NCI-H1417 treated with DMSO at 0.1 percent for 48 hours (cell line): ENCODE data around the gene KCTD18.

Source experiments
- DNase-seq: peaks from one replicate; lab custom pipeline; 2025; lab: John Stamatoyannopoulos, UW

KCTD18 gene

DNA sequence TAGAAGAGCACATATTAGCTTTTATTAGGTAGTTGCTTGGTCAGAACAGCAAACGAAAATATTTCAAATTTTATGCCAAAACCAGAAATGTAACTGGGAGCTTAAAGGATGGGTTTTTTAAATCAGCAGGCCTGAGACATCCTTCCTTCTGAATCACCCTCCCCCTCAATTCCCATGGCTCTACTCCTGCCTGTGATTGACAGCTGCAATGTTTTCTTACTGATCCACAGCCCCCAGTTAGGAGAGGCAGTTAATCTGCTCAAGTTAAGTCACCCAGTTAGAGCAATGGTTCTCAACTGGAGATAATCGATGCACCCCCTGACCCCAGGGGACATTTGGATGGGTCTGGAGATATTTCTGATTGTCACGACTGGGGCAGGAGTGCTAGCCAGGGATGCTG is 24.9 kb downstream of the KCTD18 start:
- no peak for DNase-seq

DNA sequence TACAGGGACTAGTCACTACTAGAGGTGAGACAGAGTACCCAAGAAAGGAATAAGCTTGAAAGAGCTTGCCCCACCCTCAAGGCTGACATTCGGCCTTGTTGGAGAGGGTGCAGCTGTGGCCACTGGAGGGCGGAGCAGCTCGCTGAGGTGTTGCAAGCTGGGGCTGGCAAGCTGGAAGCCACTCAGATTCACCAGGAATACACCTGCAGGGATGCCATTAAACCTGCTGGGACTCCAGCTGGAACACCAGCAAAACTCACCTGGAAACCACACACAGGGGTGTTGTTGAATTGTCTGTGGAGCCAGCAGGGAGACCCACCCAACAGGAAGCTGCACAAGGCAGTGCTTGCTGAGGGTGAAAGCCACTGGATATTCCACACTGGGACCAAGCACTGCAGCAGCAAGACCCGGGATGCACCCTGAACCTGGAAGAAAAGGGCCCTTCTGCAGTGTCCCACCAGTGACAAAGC is 26.1 kb downstream of the KCTD18 start:
- no peak for DNase-seq

DNA sequence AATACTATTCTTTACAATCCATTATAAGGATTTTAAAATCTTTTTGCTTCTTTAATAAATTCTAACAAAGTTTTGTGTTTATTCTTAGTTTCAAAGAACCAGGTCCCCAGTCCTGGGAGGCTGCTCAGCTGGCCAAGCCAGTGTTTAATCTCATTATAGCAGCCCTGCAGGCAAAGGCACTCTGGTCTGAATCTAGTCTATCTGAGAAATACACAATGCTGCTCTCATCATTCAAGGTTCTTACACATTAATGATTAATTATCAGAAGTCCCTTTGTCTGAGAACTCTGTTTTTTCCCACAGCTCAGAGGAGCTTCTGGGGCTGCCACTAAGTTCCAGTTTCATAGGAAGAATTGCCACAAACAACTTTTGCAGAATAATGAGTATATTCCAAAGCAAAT is 27.7 kb downstream of the KCTD18 start:
- no peak for DNase-seq

DNA sequence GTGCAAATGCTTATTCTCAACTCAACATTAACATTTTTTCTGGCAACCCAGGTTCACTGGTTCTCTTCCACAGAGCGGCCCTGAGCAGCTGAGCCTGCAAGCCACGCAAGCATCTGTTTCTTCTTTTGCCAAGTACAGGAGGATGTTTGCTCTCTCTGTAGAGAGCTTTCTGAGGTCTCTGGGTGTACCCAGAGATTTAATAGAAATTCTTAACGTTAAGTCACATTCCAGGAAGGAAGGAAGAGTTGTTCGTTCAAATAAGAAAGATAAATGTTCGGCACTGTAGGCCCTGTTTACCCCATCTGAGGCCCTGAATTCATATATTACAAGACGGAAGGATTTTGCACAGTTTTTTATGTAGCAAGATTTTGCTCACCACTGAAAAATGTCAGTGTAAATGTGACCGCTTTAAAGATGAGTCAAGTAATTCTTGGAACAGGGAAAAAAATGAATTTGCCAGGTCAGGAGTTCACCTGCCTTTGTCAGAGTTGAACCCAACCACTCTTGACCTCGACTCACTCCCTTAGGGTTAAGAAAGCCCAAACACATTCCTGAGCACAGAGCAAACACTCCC is 30.1 kb downstream of the KCTD18 start:
- no peak for DNase-seq

DNA sequence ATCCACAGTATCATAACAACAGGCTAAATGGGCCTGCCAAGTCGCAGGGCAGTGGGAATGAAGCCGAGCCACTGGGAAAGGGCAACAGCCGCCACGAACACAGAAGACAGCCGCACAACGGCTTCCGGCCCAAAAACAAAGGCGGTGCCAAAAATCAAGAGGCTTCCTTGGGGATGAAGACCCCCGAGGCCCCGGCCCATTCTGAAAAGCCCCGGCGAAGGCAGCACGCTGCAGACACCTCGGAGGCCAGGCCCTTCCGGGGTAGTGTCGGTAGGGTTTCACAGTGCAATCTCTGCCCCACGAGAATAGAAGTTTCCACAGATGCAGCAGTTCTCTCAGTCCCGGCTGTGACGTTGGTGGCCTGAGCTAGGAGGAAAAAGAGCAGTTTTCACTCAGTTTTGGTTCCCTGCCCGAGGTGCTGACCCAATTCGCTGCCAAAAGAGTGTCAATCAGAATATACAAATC is 32.2 kb downstream of the KCTD18 start:
- no peak for DNase-seq

DNA sequence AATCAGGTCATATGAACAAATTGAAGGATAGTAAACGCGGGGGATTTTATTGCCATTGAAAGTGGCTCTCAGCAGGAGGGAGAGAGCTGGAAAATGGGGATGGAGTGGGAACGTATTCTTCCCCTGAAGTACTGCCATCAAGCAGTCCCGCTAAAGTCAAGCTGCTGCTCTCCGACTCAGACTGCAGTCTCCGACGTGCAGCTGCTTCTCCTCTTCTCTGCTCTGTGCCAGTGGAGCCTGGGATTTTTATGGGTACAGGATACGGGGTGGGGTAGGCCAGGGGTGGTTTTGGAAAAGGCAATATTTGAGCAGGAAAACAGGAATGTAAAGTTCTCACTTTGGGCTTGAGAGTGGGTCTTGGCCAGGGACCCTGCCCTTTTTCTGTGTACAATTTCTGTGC is 33.0 kb downstream of the KCTD18 start:
- no peak for DNase-seq

DNA sequence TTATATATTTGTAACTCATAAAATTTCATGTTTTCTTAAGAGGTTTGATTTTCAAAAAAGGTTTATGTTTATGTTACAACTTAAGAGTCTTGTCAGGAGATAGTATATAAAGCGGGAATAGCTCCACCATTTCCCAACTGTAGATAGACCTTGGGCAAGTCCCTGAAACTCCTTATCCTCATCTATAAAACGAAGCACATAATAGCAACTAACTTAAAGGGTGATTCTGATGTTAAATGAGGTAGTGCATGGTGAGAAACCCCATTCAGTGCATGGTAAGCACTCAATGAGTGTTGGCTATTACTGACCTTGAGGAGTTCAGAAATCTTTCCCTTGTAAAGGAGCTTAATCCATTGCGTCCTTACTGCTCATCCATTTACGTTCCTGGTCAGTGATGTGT is 34.1 kb downstream of the KCTD18 start:
- DNase-seq: no peak

DNA sequence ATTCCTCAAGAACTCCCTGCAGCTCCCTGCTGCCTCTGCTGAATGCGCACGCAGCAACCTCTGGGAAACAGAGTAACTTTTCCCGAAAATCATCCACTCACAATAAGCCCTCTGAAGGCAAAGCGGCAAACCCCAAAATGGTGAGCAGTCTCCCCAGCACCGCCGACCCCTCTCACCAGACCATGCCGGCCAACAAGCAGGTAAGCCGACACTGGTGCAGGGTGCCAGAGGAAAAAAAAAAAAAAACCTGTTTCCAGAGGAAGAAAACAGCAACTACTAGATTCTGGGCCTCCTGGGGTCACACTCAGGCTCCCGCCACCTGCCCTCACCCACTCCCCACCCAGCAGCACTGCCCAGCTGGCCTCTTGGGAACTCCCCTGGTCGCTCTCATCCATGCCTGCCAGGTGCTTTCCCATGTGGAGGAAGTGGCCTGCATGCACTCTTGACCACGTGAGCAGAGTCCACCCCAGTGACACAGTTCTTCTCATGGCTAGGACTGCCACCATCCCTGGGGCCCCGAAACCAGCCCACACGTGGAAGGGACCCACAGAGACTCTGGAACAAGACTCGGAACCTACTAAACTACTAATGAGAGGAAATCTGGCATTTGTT is 36.9 kb downstream of the KCTD18 start:
- DNase-seq: no peak

DNA sequence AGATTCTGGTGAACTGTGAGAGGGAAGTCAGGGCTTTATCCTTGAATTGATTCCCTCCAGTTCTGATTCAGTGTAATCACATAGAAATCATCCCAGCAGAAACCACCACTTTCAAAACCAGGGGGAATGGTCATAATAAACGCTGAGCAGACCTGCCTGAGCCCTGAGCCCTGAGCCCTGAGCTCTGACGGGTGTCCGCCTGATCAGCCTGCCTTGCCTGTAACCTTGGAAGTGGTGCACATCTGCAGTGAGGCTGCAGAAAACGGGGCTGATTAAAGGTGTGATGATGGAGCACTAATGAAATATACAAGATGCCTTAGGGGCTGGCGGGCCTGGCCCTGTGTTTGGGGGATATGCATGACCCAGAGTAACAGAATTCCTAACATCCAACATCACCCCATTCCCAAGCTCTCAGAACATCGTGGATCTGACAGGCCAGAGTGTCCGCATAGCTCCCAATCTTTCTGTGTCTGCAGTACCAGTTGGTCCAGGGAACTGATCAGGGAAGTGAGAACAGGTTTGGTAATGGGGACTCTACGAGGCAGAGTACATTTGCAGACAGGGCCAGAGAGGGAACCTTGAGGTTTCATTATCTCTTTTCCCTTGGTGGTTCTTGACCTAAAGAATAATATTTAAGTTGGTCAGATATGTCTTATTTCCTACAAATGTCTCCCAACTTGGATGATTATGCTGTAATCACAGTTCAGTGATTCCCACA is 37.8 kb downstream of the KCTD18 start:
- DNase-seq: no peak

DNA sequence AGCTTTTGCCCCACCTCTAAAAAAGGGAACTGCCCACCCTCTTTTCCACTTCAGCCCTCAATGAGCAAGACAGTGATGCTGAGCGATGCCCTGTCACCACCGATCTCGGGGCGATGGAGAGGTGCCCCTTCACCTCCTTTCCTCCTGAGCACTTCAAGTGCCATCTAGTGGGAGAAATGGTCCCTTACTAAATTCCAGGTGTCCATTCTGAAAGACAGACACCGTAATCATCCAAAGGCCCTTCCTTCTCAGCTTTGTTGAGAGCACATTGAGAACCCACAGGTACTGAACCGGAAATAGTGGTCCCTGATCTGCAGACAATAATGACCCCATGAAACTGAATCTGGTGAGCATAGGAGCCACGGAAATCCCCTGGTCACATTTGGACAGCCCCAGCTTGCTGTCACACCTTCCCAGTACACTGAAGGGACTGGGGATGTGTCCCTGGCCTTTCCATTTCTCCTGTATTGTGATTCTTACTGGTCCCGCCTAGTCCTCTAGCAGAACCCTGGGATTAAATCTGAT is 38.5 kb downstream of the KCTD18 start:
- DNase-seq: no peak

DNA sequence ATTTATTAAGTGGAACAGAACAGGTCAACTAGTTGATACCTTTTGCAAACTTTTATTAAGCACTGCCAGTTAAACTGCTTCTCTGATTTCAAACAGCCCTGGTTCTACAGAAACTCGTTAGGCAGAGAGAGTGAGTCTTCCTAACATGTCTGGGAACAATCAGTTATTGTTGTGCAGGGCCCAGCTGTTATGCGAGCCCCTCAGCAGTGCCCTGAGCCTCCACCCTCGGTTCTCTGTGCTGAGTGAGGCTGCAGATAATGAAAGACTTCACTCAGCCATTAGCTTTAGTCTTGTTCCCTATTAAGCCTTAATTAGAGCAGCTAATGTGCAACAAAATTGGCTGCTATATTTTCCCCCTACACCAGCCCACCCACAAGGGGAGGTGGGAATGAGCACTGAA is 39.6 kb downstream of the KCTD18 start:
- DNase-seq: no peak

DNA sequence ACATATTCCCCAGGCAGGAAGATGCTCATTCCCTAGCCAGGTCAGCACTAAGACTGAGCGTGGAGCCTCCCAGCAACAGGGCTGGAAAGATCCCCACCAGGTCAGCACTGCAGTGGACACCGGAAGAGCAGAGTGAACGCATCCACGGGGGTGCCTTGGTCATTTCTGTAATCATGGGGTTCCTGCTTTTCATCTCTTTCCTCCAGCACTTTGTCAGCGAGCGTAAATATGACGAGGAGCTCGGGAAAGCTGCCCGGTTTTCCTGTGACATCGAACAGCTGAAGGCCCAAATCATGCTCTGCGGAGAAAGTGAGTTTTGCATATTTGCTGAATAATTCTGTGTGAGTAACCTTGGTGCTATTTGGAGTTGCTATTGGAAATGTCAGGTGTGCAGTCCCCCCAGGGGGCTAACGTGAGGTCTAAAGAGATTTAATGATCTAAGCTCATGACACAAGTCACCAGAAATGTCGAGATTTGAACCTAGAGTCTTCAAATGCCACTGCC is 40.1 kb downstream of the KCTD18 start:
- no peak for DNase-seq

DNA sequence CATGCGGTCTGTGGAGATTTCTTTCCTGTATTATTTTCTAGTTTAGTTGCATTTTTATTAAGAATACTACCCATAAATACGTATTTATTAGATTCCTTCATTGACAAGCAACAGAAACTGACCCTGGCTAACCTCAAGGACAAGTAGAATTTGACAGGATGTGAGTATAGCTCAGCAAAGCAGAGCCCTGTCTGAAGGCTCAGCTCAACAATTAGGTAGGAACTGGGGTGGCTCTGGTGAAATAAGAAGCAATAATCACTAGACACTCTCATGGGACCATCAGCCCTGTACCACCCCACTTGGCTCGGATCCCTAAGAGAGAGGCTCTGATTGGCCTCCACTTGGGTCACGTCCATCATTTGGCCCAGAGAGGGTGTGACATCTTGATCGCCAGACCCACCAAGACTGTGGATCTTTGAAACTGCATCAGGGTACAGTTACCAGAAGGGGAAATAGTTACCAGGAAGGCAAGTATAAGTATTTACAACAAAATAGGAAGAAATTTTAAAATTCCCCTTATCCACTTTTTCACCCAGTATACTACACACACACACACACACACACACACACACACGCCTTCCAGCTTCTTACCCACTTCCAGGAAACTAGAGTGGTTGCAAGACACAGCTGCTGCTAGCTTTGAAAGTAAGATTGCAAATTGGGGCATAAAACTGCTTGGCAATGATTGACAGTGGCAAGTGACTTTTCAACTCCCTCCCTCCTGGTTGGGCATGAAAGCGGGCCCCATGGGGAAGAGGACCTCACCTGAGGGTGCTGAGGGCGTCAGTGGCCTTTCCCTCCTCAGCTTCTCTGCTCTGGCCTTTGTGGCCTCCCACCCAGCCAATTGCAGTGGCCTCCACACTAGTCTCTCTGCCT is 41.8 kb downstream of the KCTD18 start:
- no peak for DNase-seq

DNA sequence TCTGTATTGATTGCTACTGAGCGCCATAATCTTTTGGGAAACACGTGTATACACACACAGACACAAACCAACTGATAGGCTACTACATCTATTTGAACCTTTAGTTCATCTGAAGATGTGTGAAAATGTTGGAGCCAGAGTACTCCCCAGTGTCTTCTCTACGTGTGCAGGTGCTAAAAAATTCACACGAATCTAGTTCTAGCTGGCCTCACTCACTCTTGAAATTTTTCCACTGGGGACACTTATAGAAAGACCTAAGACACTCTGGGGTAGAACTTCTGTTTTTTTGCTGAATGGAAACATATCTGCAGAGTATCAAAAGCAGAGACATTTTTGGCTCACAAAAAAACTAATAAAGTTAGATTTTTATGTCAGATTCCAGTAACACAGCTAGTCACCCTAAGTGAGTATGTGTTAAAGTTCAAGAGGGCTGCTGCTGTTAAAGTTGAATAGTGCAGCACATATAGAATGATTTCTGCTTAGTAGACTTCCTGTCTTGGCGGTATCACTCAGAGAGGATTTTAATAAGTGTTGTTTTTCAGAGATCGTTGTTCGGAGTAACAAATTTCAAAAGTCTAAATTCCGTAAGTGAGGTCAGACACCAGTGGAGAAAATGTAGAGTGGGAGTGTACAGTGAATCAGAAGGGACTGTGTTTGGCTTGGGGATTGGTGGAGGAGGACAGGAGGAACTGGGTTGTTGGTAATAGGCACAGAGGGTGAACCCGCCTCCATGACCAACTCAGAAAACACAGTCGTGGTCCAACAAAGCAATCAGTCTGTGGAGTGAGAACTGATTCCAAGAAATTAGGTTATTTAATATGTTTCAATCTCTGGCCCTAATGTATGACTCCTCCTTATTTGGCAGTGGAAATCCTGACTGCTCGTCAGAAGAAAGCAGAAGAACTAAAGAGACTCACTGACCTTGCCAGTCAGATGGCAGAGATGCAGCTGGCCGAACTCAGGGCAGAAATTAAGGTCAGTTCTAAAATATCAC is 43.1 kb downstream of the KCTD18 start:
- no peak for DNase-seq

DNA sequence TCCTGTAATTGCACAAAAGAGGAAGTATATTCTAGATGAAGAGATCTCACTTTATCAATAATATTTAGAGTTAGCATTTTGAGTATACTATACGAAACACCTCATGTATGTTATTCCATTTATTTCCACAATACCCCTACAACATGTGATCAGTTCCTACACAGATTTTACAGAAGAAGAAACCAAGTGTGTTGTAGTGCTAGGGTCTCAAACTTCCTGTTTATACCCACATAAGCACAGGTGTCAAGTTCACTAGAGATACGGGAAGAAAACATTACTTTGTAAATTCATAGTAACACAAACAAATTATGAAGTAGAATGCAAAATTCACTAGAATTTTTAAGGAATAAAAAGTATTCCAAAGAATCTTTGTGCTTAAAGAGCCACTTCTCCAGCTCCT is 46.4 kb downstream of the KCTD18 start:
- no peak for DNase-seq

DNA sequence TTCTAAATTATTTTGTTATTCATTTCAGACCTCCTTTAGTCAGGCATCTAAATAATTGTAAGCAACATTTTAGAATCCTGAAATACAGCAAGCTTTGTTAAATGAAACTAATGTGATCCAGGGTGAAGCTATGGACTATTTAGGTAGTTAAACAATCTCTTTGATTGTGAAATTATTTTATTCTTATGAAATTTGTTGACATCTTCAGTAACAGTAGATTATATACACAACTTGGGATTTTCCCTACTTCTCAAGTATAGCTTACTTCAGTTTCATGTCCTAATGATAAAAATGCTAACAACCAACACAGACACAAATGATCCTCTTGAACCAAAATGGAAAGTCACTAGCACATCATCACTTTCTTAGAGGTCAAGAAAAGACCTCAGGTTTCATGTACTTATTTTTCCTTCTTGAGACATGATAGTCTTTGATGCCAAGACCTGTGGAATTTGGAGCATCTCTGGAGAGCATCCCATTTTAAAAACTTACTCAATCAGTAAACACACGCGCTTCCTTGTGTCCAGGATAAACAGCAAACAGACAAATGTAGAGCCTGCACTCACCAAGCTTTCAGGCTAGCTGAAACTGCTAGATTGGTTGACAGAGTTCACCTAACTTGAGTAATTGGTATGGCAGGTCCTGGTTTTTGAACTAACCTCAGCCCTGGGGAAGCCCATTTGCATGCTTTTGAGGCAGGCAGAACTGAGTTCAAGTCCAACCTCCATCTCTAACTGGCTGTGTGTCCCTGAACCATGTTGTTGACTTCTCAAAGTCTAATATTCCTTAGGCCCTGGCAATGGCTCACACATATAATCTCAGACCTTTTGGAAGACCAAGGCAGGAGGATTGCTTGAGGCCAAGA is 47.8 kb downstream of the KCTD18 start:
- DNase-seq: no peak

DNA sequence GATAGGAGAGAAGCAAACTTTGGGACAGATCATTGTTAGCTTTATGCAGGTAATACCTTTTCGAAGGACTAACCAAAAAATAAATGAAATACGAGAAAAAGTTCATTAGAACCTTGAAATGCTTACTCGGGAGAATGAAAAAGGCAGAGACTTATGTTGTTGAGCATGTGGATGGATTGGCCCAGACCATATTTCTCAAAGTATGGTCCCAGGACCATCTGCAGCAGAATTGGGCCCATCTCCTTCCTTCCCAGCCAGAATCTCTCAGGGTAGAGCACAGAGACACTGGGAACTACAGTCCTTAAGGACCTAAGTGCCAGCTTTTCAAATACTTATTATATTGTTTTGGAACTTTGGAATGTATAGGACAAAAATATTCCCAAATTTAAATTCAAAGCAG is 50.8 kb downstream of the KCTD18 start:
- no peak for DNase-seq

DNA sequence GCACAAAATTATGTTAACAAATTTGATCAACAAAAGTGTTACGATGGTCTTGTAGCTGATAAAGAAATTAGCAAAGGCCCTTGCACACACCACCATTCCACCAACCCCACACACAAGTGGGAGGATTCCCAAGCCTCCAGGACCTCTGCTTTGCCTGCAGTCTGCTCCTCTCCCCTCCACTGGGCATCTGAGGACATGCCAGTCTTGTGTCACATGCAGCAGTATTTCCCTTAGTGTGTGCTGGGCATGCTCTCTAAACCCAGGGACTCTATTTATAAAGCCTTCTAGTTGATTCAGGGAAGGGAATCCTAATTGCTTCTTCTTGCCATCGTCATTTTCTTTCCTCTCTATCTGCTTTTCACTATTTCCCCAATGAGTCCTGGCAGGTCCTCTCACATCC is 53.3 kb downstream of the KCTD18 start:
- no peak for DNase-seq

DNA sequence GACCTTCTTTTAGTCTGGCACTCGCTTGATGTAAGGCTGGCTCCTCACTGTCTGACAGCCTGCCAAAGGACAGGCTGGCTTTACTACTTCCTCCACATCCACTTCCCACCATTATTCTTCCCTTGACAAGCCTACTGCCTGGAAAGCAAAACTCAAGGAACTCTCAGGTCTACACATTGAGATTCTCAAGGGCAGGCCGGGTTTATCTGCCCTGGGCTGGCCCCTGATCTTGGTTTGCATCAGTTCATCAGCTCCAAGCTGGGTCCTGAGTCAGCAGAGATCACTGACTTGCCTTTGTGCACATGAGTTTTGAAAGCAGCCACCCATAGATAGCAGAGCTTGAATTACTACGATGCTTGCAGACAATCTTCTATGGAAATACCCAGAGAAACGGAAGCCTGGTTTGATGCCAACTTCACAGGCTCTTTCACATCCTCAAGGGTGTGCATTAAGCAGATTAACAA is 53.9 kb downstream of the KCTD18 start:
- no peak for DNase-seq
